DMS153 treated with DMSO at 0.1 percent for 48 hours (cell line): ENCODE measurements around the gene ZNF513.
"Not testable (repeated sequence)": the region's sequence is repeated elsewhere in the genome, so short reads cannot be mapped to it uniquely, and the experiment has no call there.

Source experiments
- DNase-seq: peaks from one replicate; lab custom pipeline; 2025; ENCODE audit not compliant: unreplicated experiment; lab: John Stamatoyannopoulos, UW

The ZNF513 gene

GRCh38 chr2:27362678-27363420, 17.7 kb downstream of the ZNF513 start:
- DNase-seq = no peak

- DNase-seq = peak; percentile 92
Measured at GRCh38 chr2:27356382-27357181, 24.0 kb downstream of the ZNF513 start, which contains the start of gene GTF3C2. GTF3C2 (minus strand) TSS chr2:27356764; CDS start chr2:27343554, 13,210 bp downstream.

GRCh38 chr2:27356056-27356381, 24.5 kb downstream of the ZNF513 start:
- DNase-seq = no peak

- DNase-seq = no peak
Measured at GRCh38 chr2:27354597-27354927, 26.0 kb downstream of the ZNF513 start.

GRCh38 chr2:27353762-27354596, 26.6 kb downstream of the ZNF513 start:
- DNase-seq = no peak

GRCh38 chr2:27353386-27353761, 27.2 kb downstream of the ZNF513 start:
- not testable (repeated sequence) for DNase-seq

GRCh38 chr2:27351802-27352598, 28.5 kb downstream of the ZNF513 start:
- no peak for DNase-seq

GRCh38 chr2:27350106-27350693, 30.3 kb downstream of the ZNF513 start:
- DNase-seq = no peak

GRCh38 chr2:27347641-27348040, 32.9 kb downstream of the ZNF513 start:
- DNase-seq = no peak

GRCh38 chr2:27336173-27336572, 44.4 kb downstream of the ZNF513 start:
- DNase-seq = no peak

GRCh38 chr2:27335311-27335710, 45.2 kb downstream of the ZNF513 start:
- no peak for DNase-seq
